SK-N-SH (cell line): ENCODE measurements around the gene MARCHF7. TPM values are rescaled to one million over a fixed set of nuclear protein-coding genes. Genes with fewer than 3 reads are reported as not detected.
"Not testable (repeated sequence)": the region's sequence is repeated elsewhere in the genome, so short reads cannot be mapped to it uniquely, and the experiment has no call there.

ENCODE experiments used
- CTCF ChIA-PET: fragments of 300-600, 350-600 bp; formaldehyde crosslinking; extraction: SDS; loops from one replicate; lab custom pipeline; 2021; lab: Yijun Ruan, JAX
- POLR2A ChIA-PET: fragments of 350-600 bp; sonication (Branson Sonifier 250); formaldehyde crosslinking; extraction: SDS; loops from one replicate; lab custom pipeline; 2020; ENCODE audit warnings: antibody characterized with exemption, inconsistent platforms; lab: Yijun Ruan, JAX
- DNase-seq: peaks from one replicate; pipeline ENCODE4 v3.0.0; 2012
- H2AFZ ChIP-seq: fragments of 200-600 bp; sonication (generic); 2 replicates; pipeline ENCODE4 v1.8.1; 2016; ENCODE audit warnings: antibody characterized with exemption, mild to moderate bottlenecking, low read depth
- H3F3A ChIP-seq: fragments of 200-600 bp; sonication (generic); replicated peaks from 2 replicates; pipeline ENCODE3; 2016; ENCODE audit warnings: antibody characterized with exemption, mild to moderate bottlenecking; ENCODE audit not compliant: insufficient read depth
- H3K27ac ChIP-seq, 2 experiments: fragments of 200-500 bp in 1 of 2; fragments of 200-600 bp in 1 of 2; sonication (Bioruptor generic) in 1 of 2; sonication (generic), shearing (Covaris generic) in 1 of 2; 2 replicates each; pipeline versions ENCODE4 v1.5.1 to v1.6.1; 2014 to 2016; ENCODE audit warnings: low read depth in 2 of 2, inconsistent platforms in 1 of 2, low read length in 1 of 2, mild to moderate bottlenecking in 1 of 2, mixed read lengths in 1 of 2
- H3K27me3 ChIP-seq: fragments of 200-600 bp; sonication (generic), shearing (Covaris generic); 2 replicates; pipeline ENCODE4 v1.6.1; 2016; ENCODE audit warnings: mixed run types; ENCODE audit not compliant: insufficient read depth
- H3K36me3 ChIP-seq, 2 experiments: fragments of 200-500 bp in 1 of 2; fragments of 200-600 bp in 1 of 2; sonication (Bioruptor generic) in 1 of 2; sonication (generic) in 1 of 2; replicated peaks in 1 of 2; 2 replicates each; pipeline versions ENCODE3 to v1.5.1; 2014 to 2016; ENCODE audit warnings: low read length in 1 of 2, mild to moderate bottlenecking in 1 of 2; ENCODE audit not compliant: insufficient read depth in 2 of 2, control insufficient read depth in 1 of 2
- H3K4me1 ChIP-seq, 2 experiments: fragments of 200-500 bp in 1 of 2; fragments of 200-600 bp in 1 of 2; sonication (Bioruptor generic) in 1 of 2; sonication (generic), shearing (Covaris generic) in 1 of 2; 2 replicates each; pipeline versions ENCODE4 v1.5.1 to v1.6.1; 2014 to 2016; ENCODE audit warnings: low read depth in 1 of 2, low read length in 1 of 2, mixed run types in 1 of 2; ENCODE audit not compliant: insufficient read depth in 2 of 2, control insufficient read depth in 1 of 2
- H3K4me2 ChIP-seq: fragments of 200-600 bp; sonication (generic), shearing (Covaris generic); 2 replicates; pipeline ENCODE4 v1.6.1; 2017; ENCODE audit warnings: mixed run types
- H3K4me3 ChIP-seq, 2 experiments: fragments of 200-500 bp in 1 of 2; fragments of 200-600 bp in 1 of 2; sonication (Bioruptor generic) in 1 of 2; sonication (generic), shearing (Covaris generic) in 1 of 2; 2 replicates each; pipeline versions ENCODE4 v1.5.1 to v1.8.1; 2014 to 2016; ENCODE audit warnings: low read depth in 2 of 2, inconsistent platforms in 1 of 2, low read length in 1 of 2, mild to moderate bottlenecking in 1 of 2, mixed read lengths in 1 of 2, moderate library complexity in 1 of 2
- H3K79me2 ChIP-seq: fragments of 200-600 bp; sonication (generic); 2 replicates; pipeline ENCODE4 v1.8.1; 2017; ENCODE audit warnings: mild to moderate bottlenecking; ENCODE audit not compliant: insufficient read depth
- H3K9ac ChIP-seq: fragments of 200-600 bp; sonication (generic); 2 replicates; pipeline ENCODE4 v1.6.1; 2017; ENCODE audit warnings: mixed run types
- H3K9me2 ChIP-seq: fragments of 200-600 bp; sonication (generic); 2 replicates; pipeline ENCODE4 v1.6.1; 2017; ENCODE audit warnings: mixed run types
- H3K9me3 ChIP-seq: fragments of 200-600 bp; sonication (generic); 2 replicates; pipeline ENCODE4 v1.6.1; 2017; ENCODE audit warnings: mixed run types, mild to moderate bottlenecking, moderate library complexity
- H4K20me1 ChIP-seq: fragments of 200-600 bp; sonication (generic); 2 replicates; pipeline ENCODE4 v1.6.1; 2017; ENCODE audit warnings: mild to moderate bottlenecking, mixed run types; ENCODE audit not compliant: insufficient read depth
- CHD2 ChIP-seq: fragments of 150-350 bp; IDR thresholded peaks from 2 replicates; pipeline ENCODE4 v1.6.1; 2018; ENCODE audit warnings: low read length; ENCODE audit not compliant: partially characterized antibody
- EP300 ChIP-seq, 2 experiments: IDR thresholded peaks; 2 replicates each; pipeline versions ENCODE4 v1.4.0 to v1.6.1; 2012; ENCODE audit warnings: borderline replicate concordance in 1 of 2, low read depth in 1 of 2, low read length in 1 of 2
- FOXM1 ChIP-seq: IDR thresholded peaks from 2 replicates; pipeline ENCODE4 v1.4.0; 2012; ENCODE audit warnings: low read depth, mild to moderate bottlenecking
- GATA2 ChIP-seq: sonication (generic); formaldehyde crosslinking; IDR thresholded peaks from 2 replicates; pipeline ENCODE4 v1.5.0; 2020; ENCODE audit warnings: mild to moderate bottlenecking, missing genetic modification reagents
- IRF3 ChIP-seq: fragments of 150-350 bp; IDR thresholded peaks from 2 replicates; pipeline ENCODE4 v1.6.1; 2016; ENCODE audit warnings: mild to moderate bottlenecking, low read depth, low read length
- NRF1 ChIP-seq: IDR thresholded peaks from 2 replicates; pipeline ENCODE4 v1.6.1; 2012; ENCODE audit warnings: low read depth, mild to moderate bottlenecking, low read length
- POLR2AphosphoS5 ChIP-seq: IDR thresholded peaks from 2 replicates; pipeline ENCODE4 v1.6.1; 2012; ENCODE audit warnings: low read depth, low read length
- RAD21 ChIP-seq: IDR thresholded peaks from 2 replicates; pipeline ENCODE4 v1.6.1; 2012; ENCODE audit warnings: mild to moderate bottlenecking, low read length
- REST ChIP-seq: IDR thresholded peaks from 2 replicates; pipeline ENCODE4 v1.6.1; 2012; ENCODE audit warnings: mild to moderate bottlenecking, low read depth, low read length, moderate library complexity
- RXRA ChIP-seq: IDR thresholded peaks from 2 replicates; pipeline ENCODE4 v1.4.0; 2012; ENCODE audit warnings: low read depth, mild to moderate bottlenecking, borderline replicate concordance
- TEAD4 ChIP-seq: IDR thresholded peaks from 2 replicates; pipeline ENCODE4 v1.4.0; 2012; ENCODE audit warnings: mild to moderate bottlenecking, borderline replicate concordance; ENCODE audit not compliant: insufficient read depth
- WGBS: methylation state at CpG from one replicate; pipeline ENCODE4 v1.1.6; 2017; ENCODE audit warnings: low lambda C conversion rate; 5-methylcytosine and 5-hydroxymethylcytosine counted together
- polyA plus RNA-seq, 3 experiments: library from polyadenylated mRNA; depleted of rRNA; stranded (reverse); fragments of >200 nt; gene quantifications; 2 replicates each; pipeline ENCODE4 v1.2.3, GENCODE V29; 2012

The MARCHF7 gene
- polyA plus RNA-seq, 1 of the 3 experiments (the other 2 are of a cell fraction), result 20.3 TPM

GRCh38 chr2:159712143-159712928 lies at the start of gene MARCHF7 (continued):
- TF ChIP-seq EP300 (IDR thresholded peaks at IDR 0.05; ENCODE audit: borderline replicate concordance in 1 of 2, low read depth in 1 of 2, low read length in 1 of 2) (no peak), REST (no peak; the same call in 1 of the 2 replicates), FOXM1 (peak; percentile 67; the same call in 1 of the 2 replicates), POLR2AphosphoS5 (peak; percentile 96), NRF1 (no peak), RAD21 (peak; percentile 66), GATA2 (CRISPR knock-in tag) (no peak), CHD2 (peak; percentile 100), TEAD4 (no peak), RXRA (no peak), IRF3 (no peak)

GRCh38 chr2:159667423-159667822 lies 44.9 kb upstream of the MARCHF7 start:
- H3K4me1 ChIP-seq, H3K9me3 ChIP-seq, H3F3A ChIP-seq, H3K36me3 ChIP-seq, H2AFZ ChIP-seq, H3K27me3 ChIP-seq, H4K20me1 ChIP-seq, H3K4me3 ChIP-seq, CTCF ChIA-PET, DNase-seq, POLR2A ChIA-PET, H3K9me2 ChIP-seq, H3K27ac ChIP-seq, H3K4me2 ChIP-seq, H3K9ac ChIP-seq, H3K79me2 ChIP-seq: not testable (repeated sequence)
- 93% methylated on average over 3 of the region's 3 CpGs for WGBS
